T-helper 2 cell (primary cell): ENCODE results near the gene FGD6.
"Not testable (repeated sequence)": the region's sequence is repeated elsewhere in the genome, so short reads cannot be mapped to it uniquely, and the experiment has no call there.

ENCODE experiments used
- DNase-seq, 5 experiments: peaks; one replicate each; pipeline versions ENCODE4 v3.0.0 to v3.0.0-alpha.2; 2012 to 2022

The FGD6 gene

DNA sequence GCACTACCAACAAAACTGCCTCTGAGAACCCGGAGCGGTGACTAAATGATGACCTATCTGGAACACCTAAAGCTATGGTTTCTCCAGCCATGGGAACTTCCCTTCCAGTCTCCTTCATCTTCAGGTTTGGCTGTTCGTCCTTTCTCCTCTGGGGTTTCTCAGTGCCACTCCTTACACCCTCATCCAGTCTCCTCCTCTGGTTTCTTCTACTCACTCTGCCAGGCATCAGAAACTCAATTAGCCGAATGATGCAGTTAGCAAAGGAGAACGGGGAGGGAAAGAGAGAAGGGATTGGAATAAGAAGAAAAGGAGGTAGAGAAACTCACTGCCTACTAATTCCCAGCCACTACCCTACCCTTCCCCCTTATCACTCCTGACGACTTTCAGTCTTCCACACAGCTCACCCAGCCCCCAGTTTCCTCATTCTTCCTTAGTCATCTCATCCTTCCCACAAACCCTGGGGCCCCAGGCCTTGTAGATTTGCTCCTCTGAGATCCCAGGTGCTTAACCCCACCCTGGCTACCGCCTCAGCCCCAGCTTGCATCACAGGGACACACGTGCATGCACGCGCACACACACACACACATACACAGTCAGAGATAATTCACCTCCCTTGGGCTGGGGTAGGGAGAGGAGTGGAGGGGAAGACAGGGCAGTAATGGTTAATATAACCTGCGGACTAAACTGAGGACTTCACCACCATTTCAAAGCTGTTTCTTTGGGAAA, 13.0 kb downstream of the FGD6 start:
- no peak for DNase-seq

GRCh38 chr12:95203487-95204030, 13.7 kb downstream of the FGD6 start:
- DNase-seq = no peak

DNA sequence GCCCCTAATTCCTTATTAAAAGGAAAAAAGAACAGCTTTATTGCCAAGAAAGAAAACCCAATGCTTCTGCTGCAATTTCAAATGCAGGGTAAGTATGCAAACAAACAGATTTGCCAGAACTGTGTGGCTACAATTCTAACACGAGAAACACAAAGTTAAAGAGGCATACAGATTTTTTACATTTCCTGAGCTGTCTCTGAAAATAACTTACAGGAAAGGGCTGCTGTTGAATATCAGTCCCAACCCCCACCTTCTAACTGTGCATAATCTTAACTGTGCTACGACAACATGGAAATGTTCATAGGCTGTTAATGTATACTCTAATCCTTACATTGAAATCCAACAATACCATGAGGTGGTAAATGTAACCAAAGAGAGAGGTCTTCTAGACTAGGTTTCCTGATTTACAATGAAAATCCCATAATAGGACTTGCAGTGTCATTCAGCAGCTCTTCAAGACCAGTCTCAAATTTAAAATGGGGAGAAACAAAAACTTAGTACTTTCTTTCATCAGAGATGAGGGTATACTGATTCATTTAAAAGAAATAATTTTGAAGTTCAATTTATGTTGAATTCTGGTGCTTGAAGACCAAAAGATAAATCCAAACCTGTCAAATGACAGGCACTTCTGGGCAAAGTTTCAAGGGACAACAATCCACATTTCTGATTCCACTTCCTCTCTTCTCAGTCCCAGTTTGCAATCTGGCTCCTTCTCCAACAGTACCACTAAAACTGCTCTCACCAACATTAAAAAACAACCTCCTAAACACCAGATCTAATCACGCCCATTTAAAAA, 14.4 kb downstream of the FGD6 start:
- no peak for DNase-seq

DNA sequence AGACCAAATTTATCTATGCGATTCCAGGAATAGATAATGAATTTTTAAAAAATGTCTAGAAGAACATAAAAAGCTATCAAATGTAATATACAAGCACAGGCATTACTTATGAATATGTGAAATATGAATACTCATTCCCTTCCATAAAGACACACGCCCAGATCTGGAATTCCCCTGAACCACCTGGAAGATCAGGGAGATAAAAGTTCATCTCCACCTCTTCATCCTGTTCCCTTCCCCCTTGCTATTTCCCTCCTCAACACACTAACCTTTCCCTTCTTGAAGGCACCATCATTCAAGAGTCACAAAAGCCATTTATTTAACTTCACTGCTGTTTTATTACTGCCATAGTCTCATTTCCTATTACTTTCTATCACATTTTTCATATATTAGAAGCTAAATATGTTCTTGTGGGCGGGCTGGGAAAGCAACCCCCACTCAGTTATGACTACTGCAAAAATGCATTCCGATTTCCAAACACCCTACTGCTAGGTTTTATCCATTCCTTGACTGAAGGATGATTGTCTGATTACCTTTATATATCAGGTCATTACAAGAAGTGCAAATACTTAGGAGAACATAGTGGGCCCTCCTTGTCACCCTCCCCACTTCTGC, 16.1 kb downstream of the FGD6 start:
- no peak for DNase-seq

GRCh38 chr12:95200128-95200894, 17.0 kb downstream of the FGD6 start:
- no peak for DNase-seq

DNA sequence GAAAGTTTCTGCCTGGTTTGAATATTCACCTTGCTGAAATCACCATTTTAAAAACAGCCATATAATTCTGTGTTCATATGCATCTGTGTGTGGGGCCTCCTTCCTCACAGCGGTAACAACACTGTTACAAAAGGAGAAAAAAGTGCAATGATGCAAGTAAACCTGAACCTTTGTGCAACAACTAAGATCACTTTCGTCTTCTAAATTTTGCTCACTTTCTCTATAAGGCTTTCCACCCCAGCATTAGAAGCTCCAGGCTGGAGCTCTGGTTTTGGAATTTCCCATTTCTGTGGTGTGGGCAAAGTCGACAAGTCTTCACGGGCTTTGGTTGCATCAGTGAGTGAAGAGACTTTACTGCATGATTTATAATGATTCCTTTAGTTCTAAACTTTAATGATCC, 18.4 kb downstream of the FGD6 start:
- DNase-seq = no peak

- no peak for DNase-seq
These were observed 19.6 kb downstream of the FGD6 start for GRCh38 chr12:95197636-95198035.

DNA sequence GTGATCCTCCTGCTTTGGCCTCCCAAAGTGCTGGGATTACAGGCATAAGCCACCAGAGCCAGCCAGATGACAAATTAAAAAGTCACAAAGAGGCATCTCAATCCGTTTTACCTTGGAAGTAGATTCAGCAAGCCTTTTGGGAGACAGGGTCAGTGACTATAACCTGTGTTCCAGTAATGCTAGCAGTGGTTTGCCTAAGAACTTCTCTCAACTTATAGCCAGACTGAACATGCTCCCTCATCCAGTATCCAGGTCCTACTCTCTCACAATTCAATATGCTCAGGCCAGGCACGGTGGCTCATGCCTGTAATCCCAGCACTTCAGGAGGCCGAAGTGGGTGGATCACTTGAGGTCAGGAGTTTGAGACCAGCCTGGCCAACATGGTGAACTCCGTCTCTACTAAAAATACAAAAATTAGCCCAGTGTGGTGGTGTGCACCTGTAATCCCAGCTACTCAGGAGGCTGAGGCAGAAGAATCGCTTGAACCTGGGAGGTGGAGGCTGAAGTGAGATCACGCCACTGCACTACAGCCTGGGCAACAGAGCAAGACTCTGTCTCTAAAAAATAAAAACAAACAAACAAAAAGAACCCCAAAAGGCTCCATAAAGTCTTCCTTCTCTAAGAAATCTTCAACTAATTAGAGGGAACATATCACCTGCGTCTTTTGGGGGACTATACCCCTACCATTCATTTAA, 20.2 kb downstream of the FGD6 start:
- not testable (repeated sequence) for DNase-seq

DNA sequence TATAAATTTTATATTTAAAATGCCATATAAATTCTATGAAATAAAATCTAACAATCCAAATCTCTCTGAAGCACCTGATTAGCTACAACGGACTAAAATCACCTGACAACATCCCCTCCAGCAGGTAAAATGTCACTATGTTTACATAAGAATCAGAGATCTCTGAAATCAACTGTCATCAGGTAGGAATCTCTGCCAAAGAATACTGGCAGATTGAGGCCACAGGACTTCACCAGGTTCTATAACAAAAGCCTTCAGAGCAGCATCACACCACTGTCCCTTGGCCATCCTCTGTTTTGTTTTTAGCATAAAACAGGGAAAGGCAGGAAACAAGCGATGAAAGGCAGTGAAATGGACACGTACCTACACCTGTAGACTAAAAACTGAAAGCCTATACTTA, 22.1 kb downstream of the FGD6 start:
- DNase-seq = no peak

GRCh38 chr12:95193139-95193538, 24.1 kb downstream of the FGD6 start:
- no peak for DNase-seq

DNA sequence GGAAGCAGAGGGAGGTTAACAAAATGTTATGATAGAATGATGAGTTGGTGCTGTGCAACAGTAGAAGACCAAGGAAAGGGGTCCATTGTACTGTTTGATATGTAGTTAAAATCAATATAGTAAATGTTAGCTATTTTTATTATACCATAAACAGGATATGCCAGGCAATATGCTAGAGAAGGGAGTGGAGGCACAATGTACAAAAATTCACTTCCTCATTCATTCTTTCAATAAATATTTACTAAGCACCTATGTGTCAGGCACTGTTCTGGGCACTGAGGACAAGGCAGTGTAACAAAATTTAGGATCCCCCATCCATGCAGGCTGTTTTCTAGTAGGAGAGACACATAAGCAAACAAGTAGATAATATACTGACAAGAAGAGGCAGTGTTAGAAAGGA, 25.0 kb downstream of the FGD6 start:
- DNase-seq = no peak

GRCh38 chr12:95191060-95191696, 26.1 kb downstream of the FGD6 start:
- no peak for DNase-seq

DNA sequence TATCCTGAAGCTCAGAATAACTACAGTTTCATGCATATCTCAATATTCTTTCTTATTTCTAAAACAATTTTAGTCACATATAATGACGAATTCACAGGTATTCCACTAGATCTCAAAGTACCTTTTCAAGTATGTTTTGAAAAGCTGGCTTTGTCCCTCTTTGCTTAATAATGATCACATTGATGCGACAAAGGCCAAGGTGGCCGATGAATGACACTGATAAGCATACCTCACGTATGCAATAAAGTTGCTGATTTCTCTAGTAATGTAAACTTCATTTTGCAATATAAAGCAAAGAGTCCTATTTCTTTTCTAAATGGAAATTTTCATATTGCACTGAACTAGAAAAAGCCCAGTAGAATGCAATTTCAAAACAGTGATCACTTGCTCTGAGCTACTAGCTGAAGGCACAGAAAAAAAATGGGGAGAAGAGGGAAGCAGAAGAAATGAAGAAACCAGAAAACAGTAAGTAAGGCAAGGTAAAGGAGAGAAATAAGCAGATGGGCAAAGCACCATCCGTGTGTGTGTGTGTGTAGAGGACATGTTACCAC, 29.3 kb downstream of the FGD6 start:
- DNase-seq = no peak

- no peak for DNase-seq
These were observed 31.4 kb downstream of the FGD6 start for GRCh38 chr12:95185854-95186253.

DNA sequence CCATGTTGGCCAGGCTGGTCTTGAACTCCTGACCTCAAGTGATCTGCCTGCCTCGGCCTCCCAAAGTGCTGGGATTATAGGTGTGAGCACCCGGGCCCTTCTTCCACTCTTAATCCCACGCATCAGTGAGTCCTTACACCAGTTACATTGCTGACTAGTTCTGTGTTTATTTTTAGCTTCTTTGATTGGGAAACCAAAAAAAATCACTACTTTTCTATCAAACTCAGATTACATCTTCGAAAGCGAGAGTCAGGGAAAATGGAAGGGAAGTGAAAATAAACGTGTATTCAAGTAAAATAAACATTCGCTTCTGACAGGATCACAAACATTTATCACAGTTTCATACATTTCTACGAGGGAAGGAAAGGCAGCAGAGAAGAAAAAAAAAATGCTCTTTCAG, 32.2 kb downstream of the FGD6 start:
- DNase-seq = no peak

GRCh38 chr12:95184121-95184520, 33.1 kb downstream of the FGD6 start:
- DNase-seq = no peak

- DNase-seq = peak in 1 of 5 experiments; percentile 14
These were observed 34.3 kb downstream of the FGD6 start for GRCh38 chr12:95182868-95183415.

- no peak for DNase-seq
These were observed 36.2 kb downstream of the FGD6 start for GRCh38 chr12:95181103-95181502.

DNA sequence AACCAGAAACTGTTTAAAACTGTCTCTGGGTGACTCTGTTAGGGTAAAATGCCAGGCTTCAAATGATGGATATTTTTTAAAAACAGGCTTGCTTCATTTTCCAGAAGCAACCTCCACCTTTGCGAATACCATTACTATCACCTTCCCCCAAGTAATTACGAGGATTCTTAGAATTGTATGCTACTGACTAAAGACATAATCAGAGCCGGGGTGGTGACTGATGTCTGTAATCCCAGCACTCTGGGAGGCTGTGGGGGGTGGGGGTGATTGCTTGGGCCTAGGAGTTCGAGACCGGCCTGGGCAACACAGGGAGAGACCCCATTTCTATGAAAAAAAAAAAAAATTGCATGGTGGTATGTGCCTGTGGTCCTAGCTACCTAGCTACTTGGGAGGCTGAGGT, 38.3 kb downstream of the FGD6 start:
- no peak for DNase-seq

DNA sequence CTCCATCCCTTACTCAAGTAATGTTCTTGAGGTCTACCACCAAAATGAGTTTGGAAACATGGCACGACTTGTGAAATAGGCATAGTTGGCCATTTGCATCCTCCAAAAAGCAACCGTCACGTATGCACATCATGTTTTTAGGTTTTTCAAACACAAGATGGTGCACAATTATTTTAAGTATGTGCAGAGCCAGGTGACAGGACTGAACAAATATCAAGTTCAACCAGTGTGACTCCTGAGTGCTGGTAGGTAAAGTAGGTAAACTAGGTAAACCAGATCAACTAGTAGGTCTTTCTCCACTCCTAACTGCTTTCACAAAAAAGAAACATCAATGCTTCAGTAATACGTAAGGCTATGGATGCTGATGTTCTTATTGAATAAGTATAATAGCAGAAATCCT, 39.1 kb downstream of the FGD6 start:
- DNase-seq = no peak

DNA sequence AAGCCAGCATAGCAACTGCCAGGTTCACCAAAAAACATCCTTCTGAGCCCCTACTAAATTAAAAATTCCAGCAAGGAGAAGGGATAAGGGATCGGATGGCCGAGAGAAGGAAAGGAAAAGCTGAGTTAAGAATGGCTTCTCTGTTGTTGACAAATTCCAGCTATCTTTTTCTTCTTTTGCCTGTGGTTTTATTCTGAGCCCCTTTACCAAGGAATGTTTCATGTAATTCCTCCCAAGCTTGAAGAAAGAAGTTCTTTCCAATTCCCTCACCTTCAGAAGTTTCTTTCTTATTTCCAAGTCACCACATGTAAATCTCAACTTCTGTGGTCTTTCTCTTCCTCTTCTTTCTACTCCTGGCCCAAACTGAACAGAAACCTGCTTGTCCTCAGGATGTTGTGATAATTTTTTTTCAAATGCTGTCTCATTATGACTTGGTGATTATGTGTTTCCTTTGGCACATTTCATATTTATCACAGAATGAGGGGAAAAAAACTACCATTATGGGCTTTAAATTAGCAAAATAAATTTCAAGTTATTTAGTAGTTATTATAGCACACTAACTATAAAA, 40.0 kb downstream of the FGD6 start:
- no peak for DNase-seq
